Measurements from ENCODE around the gene EQTN. TPM values are rescaled to one million over a fixed set of nuclear protein-coding genes. Genes with fewer than 3 reads are reported as not detected.
A peak's percentile ranks its signal among the peaks of the same experiment; 100 is the strongest.

The EQTN gene
- not detected for total RNA-seq (ENCODE audit: unreplicated experiment)
- long read RNA-seq, partial matches to known transcripts, result 0 of 1 reads
- long read RNA-seq, other reads (novel, unspliced or antisense), result 1 of 1 reads

DNA sequence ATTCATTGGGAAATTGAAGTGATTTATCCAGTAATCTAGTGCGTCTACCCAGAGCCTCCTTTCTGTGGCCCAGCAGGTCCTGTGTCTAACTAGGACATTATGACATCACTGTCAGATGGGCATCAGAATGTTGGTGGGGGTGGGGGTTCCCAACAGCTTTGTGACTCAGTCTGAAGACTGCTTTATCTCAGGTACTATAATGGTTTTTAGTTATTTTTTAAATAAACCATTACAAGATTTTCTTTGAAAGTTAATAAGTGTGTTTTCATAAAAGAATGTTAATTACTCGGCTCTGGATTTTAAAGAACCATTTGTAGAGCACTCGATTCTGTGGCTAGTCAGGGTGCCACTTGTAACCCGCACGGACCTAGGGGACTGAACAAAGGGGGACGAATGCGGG, at the start of gene EQTN:
EQTN (minus strand) TSS at position 101 of the 400 bp plus-strand sequence; CDS start at position 6, 95 bp downstream.
- H3K36me3 Mint-ChIP-seq (ENCODE audit: low read depth, unreplicated experiment), result no peaks in the 10 kb centered on the region
- H3K27me3 Mint-ChIP-seq (ENCODE audit: unreplicated experiment), result no peaks in the 10 kb centered on the region
- no peaks in the 10 kb centered on the region for H3K9me3 Mint-ChIP-seq (ENCODE audit: unreplicated experiment)
- DNase-seq (ENCODE audit: low spot score), result no peak
- TF ChIP-seq, protein P1, sequence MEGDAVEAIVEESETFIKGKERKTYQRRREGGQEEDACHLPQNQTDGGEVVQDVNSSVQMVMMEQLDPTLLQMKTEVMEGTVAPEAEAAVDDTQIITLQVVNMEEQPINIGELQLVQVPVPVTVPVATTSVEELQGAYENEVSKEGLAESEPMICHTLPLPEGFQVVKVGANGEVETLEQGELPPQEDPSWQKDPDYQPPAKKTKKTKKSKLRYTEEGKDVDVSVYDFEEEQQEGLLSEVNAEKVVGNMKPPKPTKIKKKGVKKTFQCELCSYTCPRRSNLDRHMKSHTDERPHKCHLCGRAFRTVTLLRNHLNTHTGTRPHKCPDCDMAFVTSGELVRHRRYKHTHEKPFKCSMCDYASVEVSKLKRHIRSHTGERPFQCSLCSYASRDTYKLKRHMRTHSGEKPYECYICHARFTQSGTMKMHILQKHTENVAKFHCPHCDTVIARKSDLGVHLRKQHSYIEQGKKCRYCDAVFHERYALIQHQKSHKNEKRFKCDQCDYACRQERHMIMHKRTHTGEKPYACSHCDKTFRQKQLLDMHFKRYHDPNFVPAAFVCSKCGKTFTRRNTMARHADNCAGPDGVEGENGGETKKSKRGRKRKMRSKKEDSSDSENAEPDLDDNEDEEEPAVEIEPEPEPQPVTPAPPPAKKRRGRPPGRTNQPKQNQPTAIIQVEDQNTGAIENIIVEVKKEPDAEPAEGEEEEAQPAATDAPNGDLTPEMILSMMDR (IDR thresholded peaks at IDR 0.05; ENCODE audit: unreplicated experiment), result no peak
- no peak within 1 kb of the TSS for H3K27ac Mint-ChIP-seq (ENCODE audit: unreplicated experiment)
- no peaks in the 10 kb centered on the region for H3K4me1 Mint-ChIP-seq (ENCODE audit: unreplicated experiment)
- no peak within 1 kb of the TSS for H3K4me3 Mint-ChIP-seq (ENCODE audit: unreplicated experiment)

DNA sequence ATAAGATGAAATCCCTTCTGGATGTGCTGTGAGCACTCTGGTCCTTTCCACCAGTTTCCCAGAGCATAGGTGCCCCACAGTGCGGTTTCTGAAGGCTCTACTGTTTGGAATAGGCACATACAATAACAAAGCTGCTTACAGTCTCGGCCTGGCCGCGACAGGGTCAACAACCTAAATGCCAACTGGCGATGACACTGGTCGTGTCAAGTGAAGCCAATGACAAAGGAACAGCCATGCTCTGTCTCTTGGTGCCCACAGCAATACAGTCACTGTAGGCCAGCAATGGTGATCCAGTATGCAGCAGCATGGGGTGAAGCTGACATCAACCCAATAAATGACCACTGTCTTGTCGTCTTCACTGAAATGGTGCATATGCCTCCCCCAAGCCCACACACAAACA, 47.8 kb upstream of the EQTN start:
- TF ChIP-seq, protein P1 (IDR thresholded peaks at IDR 0.05; ENCODE audit: unreplicated experiment), result no peak
- DNase-seq (ENCODE audit: low spot score), result no peak
- Mint-ChIP-seq H3K9me3 (ENCODE audit: unreplicated experiment) (no peaks in the 10 kb centered on the region), H3K36me3 (ENCODE audit: low read depth, unreplicated experiment) (peaks cover 3% of the 10 kb centered on the region), H3K4me1 (ENCODE audit: unreplicated experiment) (peaks cover 12% of the 10 kb centered on the region), H3K27ac (ENCODE audit: unreplicated experiment) (no peak overlapping the region), H3K4me3 (ENCODE audit: unreplicated experiment) (no peak overlapping the region), H3K27me3 (ENCODE audit: unreplicated experiment) (no peaks in the 10 kb centered on the region)

DNA sequence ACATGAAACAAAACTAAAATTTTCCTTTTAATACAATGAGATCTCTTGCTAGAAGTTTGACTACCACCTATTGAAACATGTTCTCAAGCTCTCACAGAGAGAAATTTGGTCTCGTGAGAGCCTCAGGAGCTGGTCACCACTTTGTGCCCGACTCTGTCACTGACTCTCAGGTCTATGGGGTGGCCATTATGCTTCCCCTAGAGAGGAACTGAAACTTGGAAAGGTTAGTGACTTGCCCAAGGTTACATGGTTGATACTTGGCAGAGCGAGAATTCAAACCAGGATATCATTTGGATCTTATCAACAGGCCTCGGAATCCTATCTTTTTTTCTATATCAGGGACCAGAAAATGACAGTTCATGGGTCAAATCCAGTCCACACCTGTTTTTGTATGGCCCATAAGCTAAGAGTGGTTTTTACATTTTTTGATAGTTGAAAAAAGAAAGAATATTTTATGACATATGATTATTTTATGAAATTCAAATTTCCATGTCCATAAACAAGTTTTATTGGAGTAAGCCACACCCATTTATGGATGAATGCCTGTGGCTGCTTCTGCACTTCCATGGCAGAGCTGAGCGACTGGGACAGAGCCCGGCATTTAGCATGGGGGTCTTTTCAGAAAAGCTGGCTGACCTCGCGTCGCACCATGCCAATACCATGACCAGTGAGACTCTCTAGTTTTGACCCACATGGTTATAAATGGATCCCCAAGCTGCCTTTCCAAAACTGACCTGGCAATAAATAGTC, 44.8 kb upstream of the EQTN start:
- Mint-ChIP-seq H3K4me1 (ENCODE audit: unreplicated experiment) (peaks cover 18% of the 10 kb centered on the region), H3K36me3 (ENCODE audit: low read depth, unreplicated experiment) (peaks cover 3% of the 10 kb centered on the region), H3K27me3 (ENCODE audit: unreplicated experiment) (peaks cover 5% of the 10 kb centered on the region), H3K27ac (ENCODE audit: unreplicated experiment) (peak overlapping the region; percentile 27), H3K9me3 (ENCODE audit: unreplicated experiment) (no peaks in the 10 kb centered on the region), H3K4me3 (ENCODE audit: unreplicated experiment) (no peak overlapping the region)
- no peak for DNase-seq (ENCODE audit: low spot score)
- TF ChIP-seq, protein P1 (IDR thresholded peaks at IDR 0.05; ENCODE audit: unreplicated experiment), result no peak

DNA sequence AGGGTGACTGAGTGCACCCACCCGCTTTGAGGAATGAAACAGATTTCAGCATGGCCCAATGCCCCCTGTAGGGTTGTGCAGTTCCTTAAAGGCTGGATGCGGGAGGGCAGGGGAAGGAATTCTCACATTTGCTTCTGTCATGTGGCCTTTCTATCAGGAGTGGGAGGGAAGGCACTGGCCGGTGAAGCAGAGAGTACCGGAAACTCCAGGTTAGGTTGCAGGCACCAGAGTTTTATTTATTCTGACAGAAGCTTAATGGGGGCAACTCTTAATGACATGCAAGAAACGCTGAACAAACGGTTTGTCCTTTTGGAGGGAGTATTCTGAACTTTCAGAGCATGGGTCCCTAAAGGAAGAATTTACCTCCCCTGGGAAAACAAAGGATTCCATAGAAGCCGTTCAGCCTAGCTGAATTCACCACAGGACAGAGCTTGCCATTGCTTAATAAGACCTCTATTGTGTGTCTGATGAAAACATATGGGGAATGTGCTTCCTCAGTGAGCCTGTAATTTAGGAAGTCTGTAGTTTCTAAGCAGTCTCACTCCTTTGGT, 44.1 kb upstream of the EQTN start:
- H3K27me3 Mint-ChIP-seq (ENCODE audit: unreplicated experiment), result peaks cover 7% of the 10 kb centered on the region
- H3K27ac Mint-ChIP-seq (ENCODE audit: unreplicated experiment), result no peak overlapping the region
- H3K36me3 Mint-ChIP-seq (ENCODE audit: low read depth, unreplicated experiment), result peaks cover 3% of the 10 kb centered on the region
- H3K9me3 Mint-ChIP-seq (ENCODE audit: unreplicated experiment), result no peaks in the 10 kb centered on the region
- TF ChIP-seq, protein P1 (IDR thresholded peaks at IDR 0.05; ENCODE audit: unreplicated experiment), result no peak
- no peak overlapping the region for H3K4me3 Mint-ChIP-seq (ENCODE audit: unreplicated experiment)
- H3K4me1 Mint-ChIP-seq (ENCODE audit: unreplicated experiment), result peaks cover 21% of the 10 kb centered on the region
- DNase-seq (ENCODE audit: low spot score), result no peak

DNA sequence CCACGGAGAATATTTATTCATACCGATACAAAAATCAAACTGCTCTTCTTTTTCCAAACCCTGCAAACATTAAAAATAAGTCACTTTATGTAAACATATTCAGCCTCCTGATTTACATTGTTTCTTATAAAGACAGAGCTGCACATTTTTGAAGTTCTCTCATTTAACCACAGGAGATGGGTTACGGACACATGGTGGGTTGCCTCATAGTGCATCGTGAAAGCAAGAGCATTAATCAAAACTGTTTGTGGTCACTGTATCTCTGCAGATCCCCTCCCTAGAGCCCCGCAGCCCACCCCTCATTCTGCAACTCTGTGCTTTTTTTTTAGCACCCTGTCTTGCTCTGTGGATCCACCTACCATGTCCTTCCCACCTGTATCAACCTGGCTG, 43.3 kb upstream of the EQTN start:
- Mint-ChIP-seq H3K9me3 (ENCODE audit: unreplicated experiment) (no peaks in the 10 kb centered on the region), H3K36me3 (ENCODE audit: low read depth, unreplicated experiment) (peaks cover 3% of the 10 kb centered on the region), H3K27me3 (ENCODE audit: unreplicated experiment) (peaks cover 8% of the 10 kb centered on the region), H3K4me1 (ENCODE audit: unreplicated experiment) (peaks cover 23% of the 10 kb centered on the region), H3K27ac (ENCODE audit: unreplicated experiment) (no peak overlapping the region), H3K4me3 (ENCODE audit: unreplicated experiment) (no peak overlapping the region)
- no peak for DNase-seq (ENCODE audit: low spot score)
- TF ChIP-seq, protein P1 (IDR thresholded peaks at IDR 0.05; ENCODE audit: unreplicated experiment), result no peak

Data from endothelial cell (in vitro differentiated cells).